H9 (cell line): ENCODE results near the gene ANGPT4. TPM values are rescaled to one million over a fixed set of nuclear protein-coding genes. Genes with fewer than 3 reads are reported as not detected.
A peak's percentile ranks its signal among the peaks of the same experiment; 100 is the strongest.

Experiments used
- DNase-seq: peaks from one replicate; pipeline ENCODE4 v3.0.0-alpha.2; 2017
- H2AFZ ChIP-seq: one replicate; pipeline ENCODE4 v1.6.1; 2013; ENCODE audit warnings: mild to moderate bottlenecking, low read length, control low read depth, moderate library complexity
- H2AK5ac ChIP-seq: 2 replicates; pipeline ENCODE4 v1.6.1; 2013; ENCODE audit warnings: low read length, control low read depth, mixed read lengths; ENCODE audit not compliant: insufficient read length
- H2BK120ac ChIP-seq: one replicate; pipeline ENCODE4 v1.6.1; 2013; ENCODE audit warnings: low read depth, mild to moderate bottlenecking, low read length, control low read depth, inconsistent platforms; ENCODE audit not compliant: poor library complexity, severe bottlenecking
- H2BK12ac ChIP-seq: 2 replicates; pipeline ENCODE4 v1.6.1; 2013; ENCODE audit warnings: low read length, control low read depth, mixed read lengths, low read depth; ENCODE audit not compliant: insufficient read length
- H2BK15ac ChIP-seq: 2 replicates; pipeline ENCODE4 v1.6.1; 2013; ENCODE audit warnings: low read depth, low read length, control low read depth
- H2BK20ac ChIP-seq: one replicate; pipeline ENCODE4 v1.6.1; 2013; ENCODE audit warnings: low read depth, mild to moderate bottlenecking, low read length, control low read depth, inconsistent platforms; ENCODE audit not compliant: poor library complexity, severe bottlenecking
- H2BK5ac ChIP-seq: 2 replicates; pipeline ENCODE4 v1.6.1; 2013; ENCODE audit warnings: low read length, control low read depth, mixed read lengths; ENCODE audit not compliant: insufficient read length
- H3K14ac ChIP-seq: 2 replicates; pipeline ENCODE4 v1.6.1; 2013; ENCODE audit warnings: low read length, control low read depth; ENCODE audit not compliant: insufficient read depth
- H3K18ac ChIP-seq: 2 replicates; pipeline ENCODE4 v1.6.1; 2013; ENCODE audit warnings: low read depth, mild to moderate bottlenecking, mixed read lengths, low read length, control low read depth; ENCODE audit not compliant: insufficient read length
- H3K23ac ChIP-seq: 2 replicates; pipeline ENCODE4 v1.6.1; 2013; ENCODE audit warnings: low read length, control low read depth, mixed read lengths, low read depth; ENCODE audit not compliant: insufficient read length
- H3K23me2 ChIP-seq: 2 replicates; pipeline ENCODE4 v1.6.1; 2013; ENCODE audit warnings: low read depth, mild to moderate bottlenecking, mixed read lengths, low read length, control low read depth; ENCODE audit not compliant: insufficient read length, poor library complexity, severe bottlenecking
- H3K27ac ChIP-seq: 2 replicates; pipeline ENCODE4 v1.5.1; 2013; ENCODE audit warnings: low read length, control low read depth, mixed read lengths, low read depth; ENCODE audit not compliant: insufficient read length
- H3K27me3 ChIP-seq: 2 replicates; pipeline ENCODE4 v1.6.1; 2013; ENCODE audit warnings: low read length, control low read depth, inconsistent platforms; ENCODE audit not compliant: insufficient read depth
- H3K4ac ChIP-seq: 2 replicates; pipeline ENCODE4 v1.6.1; 2013; ENCODE audit warnings: low read depth, mild to moderate bottlenecking, control low read depth, inconsistent platforms, low read length, moderate library complexity
- H3K4me1 ChIP-seq: 2 replicates; pipeline ENCODE4 v1.6.1; 2013; ENCODE audit warnings: low read length, control low read depth, inconsistent platforms; ENCODE audit not compliant: insufficient read depth
- H3K4me2 ChIP-seq: 2 replicates; pipeline ENCODE4 v1.6.1; 2013; ENCODE audit warnings: low read length, control low read depth, mixed read lengths; ENCODE audit not compliant: insufficient read length, insufficient read depth
- H3K56ac ChIP-seq: 2 replicates; pipeline ENCODE4 v1.6.1; 2013; ENCODE audit warnings: low read depth, mild to moderate bottlenecking, mixed read lengths, low read length, control low read depth; ENCODE audit not compliant: insufficient read length
- H3K79me1 ChIP-seq: 2 replicates; pipeline ENCODE4 v1.6.1; 2013; ENCODE audit warnings: low read depth, mild to moderate bottlenecking, moderate library complexity, low read length, control low read depth, inconsistent platforms; ENCODE audit not compliant: insufficient read depth, poor library complexity, severe bottlenecking
- H3K79me2 ChIP-seq: 2 replicates; pipeline ENCODE4 v1.6.1; 2013; ENCODE audit warnings: low read length, control low read depth, inconsistent platforms; ENCODE audit not compliant: insufficient read depth
- H3K9ac ChIP-seq: 2 replicates; pipeline ENCODE4 v1.6.1; 2013; ENCODE audit warnings: low read length, control low read depth, mixed read lengths; ENCODE audit not compliant: insufficient read length; ENCODE audit errors: extremely low read depth
- H3K9me3 ChIP-seq: one replicate; pipeline ENCODE4 v1.6.1; 2013; ENCODE audit warnings: low read depth, low read length, inconsistent platforms; ENCODE audit not compliant: control insufficient read depth
- H3T11ph ChIP-seq: one replicate; pipeline ENCODE4 v1.6.1; 2013; ENCODE audit warnings: mild to moderate bottlenecking, low read length, control low read depth, inconsistent platforms
- H4K20me1 ChIP-seq: one replicate; pipeline ENCODE4 v1.6.1; 2013; ENCODE audit not compliant: control insufficient read depth, insufficient read length, insufficient read depth
- H4K5ac ChIP-seq: 2 replicates; pipeline ENCODE4 v1.6.1; 2013; ENCODE audit warnings: low read depth, mild to moderate bottlenecking, mixed read lengths, low read length, control low read depth; ENCODE audit not compliant: insufficient read length
- H4K8ac ChIP-seq: replicated peaks from 2 replicates; pipeline ENCODE4 v1.6.1; 2013; ENCODE audit warnings: low read length, control low read depth, mixed read lengths, low read depth; ENCODE audit not compliant: insufficient read length
- H4K91ac ChIP-seq: 2 replicates; pipeline ENCODE4 v1.6.1; 2013; ENCODE audit warnings: low read depth, mild to moderate bottlenecking, moderate library complexity, mixed read lengths, low read length, control low read depth; ENCODE audit not compliant: insufficient read length
- H3K27ac Mint-ChIP-seq, 3 experiments: 2 replicates in 2 of 3; 3 replicates in 1 of 3; pipeline ENCODE4 v1.8.0; 2020 to 2021; ENCODE audit warnings: mixed read lengths in 3 of 3, mild to moderate bottlenecking in 1 of 3, moderate library complexity in 1 of 3
- H3K27me3 Mint-ChIP-seq: 2 replicates; pipeline ENCODE4 v1.8.0; 2021; ENCODE audit warnings: low read depth, mild to moderate bottlenecking, moderate library complexity, mixed read lengths
- H3K36me3 Mint-ChIP-seq, 3 experiments: 2 replicates in 2 of 3; 3 replicates in 1 of 3; pipeline ENCODE4 v1.8.0; 2020 to 2021; ENCODE audit warnings: low read depth in 3 of 3, mixed read lengths in 3 of 3; ENCODE audit not compliant: insufficient read depth in 1 of 3
- H3K4me1 Mint-ChIP-seq, 2 experiments: 2 replicates each; pipeline ENCODE4 v1.8.0; 2020; ENCODE audit warnings: mixed read lengths in 2 of 2
- H3K4me3 Mint-ChIP-seq, 2 experiments: 2 replicates in 1 of 2; 3 replicates in 1 of 2; pipeline ENCODE4 v1.8.0; 2020 to 2021; ENCODE audit warnings: mild to moderate bottlenecking in 2 of 2, mixed read lengths in 2 of 2, moderate library complexity in 1 of 2
- H3K9me3 Mint-ChIP-seq, 2 experiments: 2 replicates in 1 of 2; 3 replicates in 1 of 2; pipeline ENCODE4 v1.8.0; 2020; ENCODE audit warnings: mild to moderate bottlenecking in 2 of 2, mixed read lengths in 2 of 2, moderate library complexity in 1 of 2
- CTCF ChIP-seq: fragments of 200-600 bp; sonication (generic); conservative IDR thresholded peaks from 3 replicates; pipeline ENCODE4 v1.8.0; 2021; ENCODE audit warnings: antibody characterized with exemption, mild to moderate bottlenecking
- WGBS: extraction: QIAGEN DNeasy Blood & Tissue Kit; methylation state at CpG from one replicate; pipeline ENCODE4 v1.1.7; 2013; ENCODE audit warnings: missing lambda C conversion rate, low lambda C conversion rate, mixed read lengths; ENCODE audit not compliant: insufficient read length; ENCODE audit errors: extremely low coverage; 5-methylcytosine and 5-hydroxymethylcytosine counted together
- total RNA-seq: library from RNA; stranded (reverse); gene quantifications from 2 replicates; pipeline ENCODE4 v1.2.1, GENCODE V29; 2021

Gene ANGPT4
- total RNA-seq, 1 experiment from 2014 or later = 0.11 TPM

- no peak overlapping the region for H2AFZ ChIP-seq
- H3K56ac ChIP-seq = no peak overlapping the region
- H3K14ac ChIP-seq = no peak overlapping the region
- no peaks in the 10 kb centered on the region for H3K79me2 ChIP-seq
- no peaks in the 10 kb centered on the region for H3K23me2 ChIP-seq
- no peak overlapping the region for H3K27ac ChIP-seq
- no peak overlapping the region for H2BK5ac ChIP-seq
- H3K23ac ChIP-seq = no peak overlapping the region
- WGBS = no CpG with 5 or more reads among the region's 5 CpGs
- H2BK20ac ChIP-seq = no peak overlapping the region
- no peak overlapping the region for H3K9ac ChIP-seq
- no peak overlapping the region for H3T11ph ChIP-seq
- H4K5ac ChIP-seq = no peak overlapping the region
- no peak overlapping the region for H3K18ac ChIP-seq
- H3K4me1 ChIP-seq = no peaks in the 10 kb centered on the region; the same call in 1 of the 2 replicates
- H2BK12ac ChIP-seq = no peak overlapping the region
- peak; percentile 56 for DNase-seq
- H2BK15ac ChIP-seq = no peak overlapping the region
- H3K4me3 Mint-ChIP-seq = no peak overlapping the region
- H3K36me3 Mint-ChIP-seq = no peaks in the 10 kb centered on the region
- peaks cover 8 to 24% of the 10 kb centered on the region in 2 experiments for H3K4me1 Mint-ChIP-seq
- H3K9me3 Mint-ChIP-seq = no peaks in the 10 kb centered on the region
- H3K4me2 ChIP-seq = no peak overlapping the region
- H2AK5ac ChIP-seq = no peak overlapping the region
- no peaks in the 10 kb centered on the region for H3K79me1 ChIP-seq
- TF ChIP-seq CTCF = peak; percentile 60
- H3K27me3 ChIP-seq = no peaks in the 10 kb centered on the region
- peaks cover 13% of the 10 kb centered on the region for H3K27me3 Mint-ChIP-seq
- no peak overlapping the region for H4K91ac ChIP-seq
- H3K9me3 ChIP-seq = no peaks in the 10 kb centered on the region
- H4K20me1 ChIP-seq = no peaks in the 10 kb centered on the region
- H2BK120ac ChIP-seq = no peak overlapping the region
- H4K8ac ChIP-seq = no peak overlapping the region
- H3K4ac ChIP-seq = no peak overlapping the region
- H3K27ac Mint-ChIP-seq = no peak overlapping the region; a peak in 1 of 7 replicates
Measured at GRCh38 chr20:911882-912600, 4.1 kb downstream of the ANGPT4 start.
